ENCODE measurements around the gene EMCN.
"Not testable (repeated sequence)": the region's sequence is repeated elsewhere in the genome, so short reads cannot be mapped to it uniquely, and the experiment has no call there.

Gene EMCN

GRCh38 chr4:100379583-100380105 is 138.2 kb downstream of the EMCN start:
- FAIRE-seq, result no peak

GRCh38 chr4:100372432-100372831 is 145.4 kb downstream of the EMCN start:
- FAIRE-seq, result no peak

GRCh38 chr4:100369871-100370270 is 148.0 kb downstream of the EMCN start:
- no peak for FAIRE-seq

GRCh38 chr4:100367451-100367850 is 150.4 kb downstream of the EMCN start:
- no peak for FAIRE-seq

- FAIRE-seq, result no peak
These were observed 151.6 kb downstream of the EMCN start for GRCh38 chr4:100366213-100366612.

GRCh38 chr4:100362366-100362765 is 155.5 kb downstream of the EMCN start:
- FAIRE-seq, result no peak

GRCh38 chr4:100361336-100361735 is 156.5 kb downstream of the EMCN start:
- FAIRE-seq, result no peak

GRCh38 chr4:100360211-100360610 is 157.6 kb downstream of the EMCN start:
- no peak for FAIRE-seq

GRCh38 chr4:100359441-100359840 is 158.4 kb downstream of the EMCN start:
- no peak for FAIRE-seq

GRCh38 chr4:100357542-100357941 is 160.3 kb downstream of the EMCN start:
- FAIRE-seq, result no peak

- no peak for FAIRE-seq
These were observed 161.7 kb downstream of the EMCN start for GRCh38 chr4:100356172-100356571.

GRCh38 chr4:100352352-100352751 is 165.5 kb downstream of the EMCN start:
- not testable (repeated sequence) for FAIRE-seq

GRCh38 chr4:100348473-100348872 is 169.3 kb downstream of the EMCN start:
- no peak for FAIRE-seq

GRCh38 chr4:100347241-100347640 is 170.6 kb downstream of the EMCN start:
- FAIRE-seq, result no peak

GRCh38 chr4:100345585-100345984 is 172.2 kb downstream of the EMCN start:
- FAIRE-seq, result no peak
